ENCODE data around the gene NPVF. TPM values are rescaled to one million over a fixed set of nuclear protein-coding genes. Genes with fewer than 3 reads are reported as not detected.

The NPVF gene
- total RNA-seq, 1 experiment from 2014 or later = not detected

- H3K36me3 Mint-ChIP-seq (ENCODE audit: insufficient read depth, unreplicated experiment) = no peaks in the 10 kb centered on the region
- H3K27me3 ChIP-seq (replicated peaks; ENCODE audit: control insufficient read depth, insufficient read depth, low read length) = no peaks in the 10 kb centered on the region
- CTCF ChIA-PET = no interaction called here
- POLR2A ChIA-PET = no interaction called here
- H3K36me3 ChIP-seq (ENCODE audit: control insufficient read depth, insufficient read depth, low read length) = no peaks in the 10 kb centered on the region
- H3K4me3 ChIP-seq (ENCODE audit: low read depth, low read length) = no peak overlapping the region
- no peaks in the 10 kb centered on the region for H3K9me3 ChIP-seq
- intact Hi-C loops (cut with micrococcal nuclease; ENCODE audit: unreplicated experiment) = no loop called here
- H3K4me1 ChIP-seq = peaks cover 4% of the 10 kb centered on the region; the same call in 1 of the 2 replicates
- H3K9me3 Mint-ChIP-seq (ENCODE audit: unreplicated experiment) = no peaks in the 10 kb centered on the region
- TF ChIP-seq, protein P1, sequence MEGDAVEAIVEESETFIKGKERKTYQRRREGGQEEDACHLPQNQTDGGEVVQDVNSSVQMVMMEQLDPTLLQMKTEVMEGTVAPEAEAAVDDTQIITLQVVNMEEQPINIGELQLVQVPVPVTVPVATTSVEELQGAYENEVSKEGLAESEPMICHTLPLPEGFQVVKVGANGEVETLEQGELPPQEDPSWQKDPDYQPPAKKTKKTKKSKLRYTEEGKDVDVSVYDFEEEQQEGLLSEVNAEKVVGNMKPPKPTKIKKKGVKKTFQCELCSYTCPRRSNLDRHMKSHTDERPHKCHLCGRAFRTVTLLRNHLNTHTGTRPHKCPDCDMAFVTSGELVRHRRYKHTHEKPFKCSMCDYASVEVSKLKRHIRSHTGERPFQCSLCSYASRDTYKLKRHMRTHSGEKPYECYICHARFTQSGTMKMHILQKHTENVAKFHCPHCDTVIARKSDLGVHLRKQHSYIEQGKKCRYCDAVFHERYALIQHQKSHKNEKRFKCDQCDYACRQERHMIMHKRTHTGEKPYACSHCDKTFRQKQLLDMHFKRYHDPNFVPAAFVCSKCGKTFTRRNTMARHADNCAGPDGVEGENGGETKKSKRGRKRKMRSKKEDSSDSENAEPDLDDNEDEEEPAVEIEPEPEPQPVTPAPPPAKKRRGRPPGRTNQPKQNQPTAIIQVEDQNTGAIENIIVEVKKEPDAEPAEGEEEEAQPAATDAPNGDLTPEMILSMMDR (IDR thresholded peaks at IDR 0.05; ENCODE audit: insufficient read depth in 1 of 2, low read depth in 1 of 2, low read length in 1 of 2, severe bottlenecking in 1 of 2, unreplicated experiment in 1 of 2) = no peak
- no peak overlapping the region for H3K27ac Mint-ChIP-seq (ENCODE audit: unreplicated experiment)
- no peak for DNase-seq
- no peaks in the 10 kb centered on the region for H3K4me1 Mint-ChIP-seq (ENCODE audit: low read depth, unreplicated experiment)
- H3K27me3 Mint-ChIP-seq (ENCODE audit: insufficient read depth, unreplicated experiment) = peaks cover 3% of the 10 kb centered on the region
- no peak overlapping the region for H3K4me3 Mint-ChIP-seq (ENCODE audit: unreplicated experiment)
- BruUV-seq (replicated peaks) = no TSS peak
Observed at GRCh38 chr7:25249772-25250171, 21.5 kb upstream of the NPVF start.

DNA sequence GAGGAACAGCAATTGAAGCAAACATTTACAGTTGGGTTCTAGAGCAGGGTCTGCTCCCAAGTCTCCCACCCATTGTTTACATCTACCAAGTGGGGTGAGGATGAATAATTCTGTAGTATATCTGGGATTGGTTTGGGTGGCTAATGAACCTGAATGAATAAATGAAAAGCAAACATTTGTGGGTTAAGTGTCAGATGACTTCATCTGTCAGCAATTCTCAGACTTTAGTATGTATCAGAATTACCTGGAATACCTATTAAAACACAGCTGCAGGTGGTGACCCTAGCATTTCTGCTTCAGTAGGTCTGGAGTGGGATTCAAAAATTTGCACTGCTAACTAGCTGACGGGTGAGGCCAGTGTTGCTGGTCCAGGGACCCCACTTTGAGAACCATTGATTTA is 18.0 kb upstream of the NPVF start:
- Mint-ChIP-seq H3K9me3 (ENCODE audit: unreplicated experiment) (no peaks in the 10 kb centered on the region), H3K4me3 (ENCODE audit: unreplicated experiment) (no peak overlapping the region), H3K36me3 (ENCODE audit: insufficient read depth, unreplicated experiment) (no peaks in the 10 kb centered on the region), H3K27ac (ENCODE audit: unreplicated experiment) (no peak overlapping the region), H3K27me3 (ENCODE audit: insufficient read depth, unreplicated experiment) (peaks cover 17% of the 10 kb centered on the region), H3K4me1 (ENCODE audit: low read depth, unreplicated experiment) (no peaks in the 10 kb centered on the region)
- no TSS peak for BruUV-seq (replicated peaks)
- Histone ChIP-seq H3K36me3 (ENCODE audit: control insufficient read depth, insufficient read depth, low read length) (no peaks in the 10 kb centered on the region), H3K4me3 (ENCODE audit: low read depth, low read length) (no peak overlapping the region), H3K4me1 (peaks cover 4% of the 10 kb centered on the region; the same call in 1 of the 2 replicates), H3K27me3 (replicated peaks; ENCODE audit: control insufficient read depth, insufficient read depth, low read length) (no peaks in the 10 kb centered on the region), H3K9me3 (no peaks in the 10 kb centered on the region)
- intact Hi-C loops (cut with micrococcal nuclease; ENCODE audit: unreplicated experiment) = no loop called here
- TF ChIP-seq, protein P1 (IDR thresholded peaks at IDR 0.05; ENCODE audit: insufficient read depth in 1 of 2, low read depth in 1 of 2, low read length in 1 of 2, severe bottlenecking in 1 of 2, unreplicated experiment in 1 of 2) = no peak
- CTCF ChIA-PET = no interaction called here
- POLR2A ChIA-PET = no interaction called here
- no peak for DNase-seq

DNA sequence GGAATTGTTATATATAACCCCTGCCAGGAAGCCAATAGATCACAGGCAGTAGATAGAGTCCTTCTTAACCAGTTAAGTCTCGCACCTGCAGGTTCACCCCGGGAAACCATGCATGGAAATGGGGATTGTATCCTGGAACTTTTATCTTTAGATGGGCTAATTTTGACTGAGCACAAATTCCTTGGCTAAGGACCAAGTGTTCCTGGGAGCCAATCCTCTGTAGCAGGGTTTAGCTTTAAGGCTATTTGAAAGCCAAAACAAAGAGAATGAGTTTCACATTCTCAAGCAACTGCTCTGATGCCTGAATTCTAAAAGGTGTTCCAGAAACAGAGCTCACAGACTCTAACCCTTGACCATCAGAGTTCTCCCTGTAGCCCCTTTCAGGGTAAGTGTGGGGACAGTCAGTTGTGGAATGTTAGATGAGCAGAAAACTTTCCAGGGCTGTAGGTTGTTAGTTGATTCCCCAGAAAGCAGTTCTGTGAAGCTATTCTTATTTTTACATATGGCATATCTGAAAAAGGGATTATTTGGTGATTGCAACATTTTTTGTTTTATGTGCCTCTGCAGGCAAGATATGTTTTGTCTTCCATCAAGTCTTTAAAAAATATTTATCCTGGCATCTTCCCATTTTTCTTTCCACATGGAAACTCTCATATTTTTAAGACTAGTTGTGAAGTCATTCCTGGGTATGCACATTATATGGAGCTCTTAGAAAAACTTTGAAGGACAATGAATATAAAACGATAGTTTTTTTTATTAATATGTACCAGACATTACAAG is 16.2 kb upstream of the NPVF start:
- Mint-ChIP-seq H3K36me3 (ENCODE audit: insufficient read depth, unreplicated experiment) (no peaks in the 10 kb centered on the region), H3K9me3 (ENCODE audit: unreplicated experiment) (no peaks in the 10 kb centered on the region), H3K27me3 (ENCODE audit: insufficient read depth, unreplicated experiment) (peaks cover 24% of the 10 kb centered on the region), H3K27ac (ENCODE audit: unreplicated experiment) (no peak overlapping the region), H3K4me1 (ENCODE audit: low read depth, unreplicated experiment) (no peaks in the 10 kb centered on the region), H3K4me3 (ENCODE audit: unreplicated experiment) (no peak overlapping the region)
- BruUV-seq (replicated peaks) = no TSS peak
- Histone ChIP-seq H3K4me1 (peaks cover 3% of the 10 kb centered on the region; the same call in 1 of the 2 replicates), H3K9me3 (no peaks in the 10 kb centered on the region), H3K36me3 (ENCODE audit: control insufficient read depth, insufficient read depth, low read length) (no peaks in the 10 kb centered on the region), H3K4me3 (ENCODE audit: low read depth, low read length) (no peak overlapping the region), H3K27me3 (replicated peaks; ENCODE audit: control insufficient read depth, insufficient read depth, low read length) (no peaks in the 10 kb centered on the region)
- DNase-seq = no peak
- TF ChIP-seq, protein P1 (IDR thresholded peaks at IDR 0.05; ENCODE audit: insufficient read depth in 1 of 2, low read depth in 1 of 2, low read length in 1 of 2, severe bottlenecking in 1 of 2, unreplicated experiment in 1 of 2) = no peak
- intact Hi-C loops (cut with micrococcal nuclease; ENCODE audit: unreplicated experiment) = no loop called here
- ChIA-PET CTCF (interaction anchor here (0.9 kb wide), 1 partner anchor 11 kb away, joined by 3 read pairs; no protein-coding TSS in a partner anchor), POLR2A (no interaction called here)
